HEK293 (cell line): ENCODE data around the gene NLGN1.

ENCODE experiments used
- CTCF ChIA-PET: fragments of 350-600 bp; formaldehyde crosslinking; extraction: SDS; loops from one replicate; lab custom pipeline; 2021; ENCODE audit warnings: antibody characterized with exemption; lab: Yijun Ruan, JAX
- POLR2A ChIA-PET: fragments of 300-600 bp; formaldehyde crosslinking; extraction: SDS; loops from one replicate; lab custom pipeline; 2020; ENCODE audit warnings: antibody characterized with exemption, inconsistent platforms; lab: Yijun Ruan, JAX
- H3K27ac ChIP-seq: fragments of 200-500 bp; sonication (Bioruptor generic); 2 replicates; pipeline ENCODE4 v1.5.1; 2014; ENCODE audit warnings: low read depth, low read length, control low read depth, inconsistent platforms; ENCODE audit errors: extremely low read depth
- H3K36me3 ChIP-seq, 2 experiments: fragments of 200-500 bp in 1 of 2; sonication (Bioruptor generic) in 1 of 2; 1 replicate in 1 of 2; 2 replicates in 1 of 2; pipeline ENCODE4 v1.5.1; 2014 to 2017; ENCODE audit warnings: inconsistent platforms in 2 of 2, low read length in 2 of 2; ENCODE audit not compliant: control insufficient read depth in 2 of 2, insufficient read depth in 1 of 2
- H3K4me1 ChIP-seq: fragments of 200-500 bp; sonication (Bioruptor generic); 2 replicates; pipeline ENCODE4 v1.5.1; 2014; ENCODE audit warnings: mild to moderate bottlenecking, low read length, inconsistent platforms; ENCODE audit not compliant: control insufficient read depth, insufficient read depth
- H3K4me3 ChIP-seq: 2 replicates; pipeline ENCODE4 v1.5.1; 2011; ENCODE audit warnings: low read depth, mild to moderate bottlenecking, control low read depth, low read length, moderate library complexity
- H3K9me3 ChIP-seq: fragments of 200-500 bp; sonication (Bioruptor generic); 2 replicates; pipeline ENCODE4 v1.5.1; 2014; ENCODE audit warnings: low read depth, low read length, inconsistent platforms; ENCODE audit not compliant: control insufficient read depth, insufficient read depth
- GFI1B ChIP-seq: fragments of 450-650 bp; formaldehyde crosslinking; IDR thresholded peaks from 2 replicates; pipeline ENCODE4 v1.5.1; 2016; ENCODE audit warnings: missing biosample characterization, missing genetic modification characterization
- KLF17 ChIP-seq: fragments of 450-650 bp; formaldehyde crosslinking; IDR thresholded peaks from 2 replicates; pipeline ENCODE4 v1.5.1; 2016; ENCODE audit warnings: missing biosample characterization, missing genetic modification characterization
- OVOL3 ChIP-seq: fragments of 450-650 bp; formaldehyde crosslinking; IDR thresholded peaks from 2 replicates; pipeline ENCODE4 v1.5.1; 2016; ENCODE audit warnings: missing biosample characterization, missing genetic modification characterization
- PRDM1 ChIP-seq: fragments of 450-650 bp; formaldehyde crosslinking; IDR thresholded peaks from 2 replicates; pipeline ENCODE4; 2016; ENCODE audit warnings: missing biosample characterization, missing genetic modification characterization
- SALL2 ChIP-seq: fragments of 450-650 bp; formaldehyde crosslinking; IDR thresholded peaks from 2 replicates; pipeline ENCODE4 v1.5.0; 2017; ENCODE audit warnings: missing biosample characterization, mild to moderate bottlenecking, missing genetic modification characterization, borderline replicate concordance
- SETDB1 ChIP-seq: IDR thresholded peaks from one replicate; pipeline ENCODE4 v1.6.1; 2017; ENCODE audit warnings: mild to moderate bottlenecking, low read length, moderate library complexity, mixed read lengths; ENCODE audit not compliant: insufficient read length
- SP2 ChIP-seq: fragments of 450-650 bp; formaldehyde crosslinking; IDR thresholded peaks from 2 replicates; pipeline ENCODE4 v1.5.1; 2016; ENCODE audit warnings: missing biosample characterization, missing genetic modification characterization
- YY2 ChIP-seq: fragments of 450-650 bp; formaldehyde crosslinking; IDR thresholded peaks from 2 replicates; pipeline ENCODE4 v1.5.1; 2016; ENCODE audit warnings: missing biosample characterization, missing genetic modification characterization
- ZBTB20 ChIP-seq: fragments of 450-650 bp; formaldehyde crosslinking; IDR thresholded peaks from 2 replicates; pipeline ENCODE4 v1.5.1; 2016; ENCODE audit warnings: missing biosample characterization, missing genetic modification characterization
- ZNF133 ChIP-seq: fragments of 450-650 bp; formaldehyde crosslinking; IDR thresholded peaks from 2 replicates; pipeline ENCODE4 v1.5.1; 2016; ENCODE audit warnings: missing biosample characterization, missing genetic modification characterization
- ZNF138 ChIP-seq: fragments of 450-650 bp; formaldehyde crosslinking; IDR thresholded peaks from 2 replicates; pipeline ENCODE4 v1.5.1; 2016; ENCODE audit warnings: missing biosample characterization, missing genetic modification characterization, borderline replicate concordance
- ZNF146 ChIP-seq: fragments of 450-650 bp; formaldehyde crosslinking; IDR thresholded peaks from 2 replicates; pipeline ENCODE4 v1.5.1; 2016; ENCODE audit warnings: missing biosample characterization, missing genetic modification characterization
- ZNF23 ChIP-seq: fragments of 450-650 bp; formaldehyde crosslinking; IDR thresholded peaks from 2 replicates; pipeline ENCODE4 v1.5.1; 2016; ENCODE audit warnings: missing biosample characterization, missing genetic modification characterization, borderline replicate concordance
- ZNF311 ChIP-seq: fragments of 450-650 bp; formaldehyde crosslinking; IDR thresholded peaks from 2 replicates; pipeline ENCODE4 v1.5.1; 2017; ENCODE audit warnings: missing biosample characterization, missing genetic modification characterization, borderline replicate concordance
- ZNF324 ChIP-seq: fragments of 450-650 bp; formaldehyde crosslinking; IDR thresholded peaks from 2 replicates; pipeline ENCODE4 v1.5.1; 2016; ENCODE audit warnings: missing biosample characterization, missing genetic modification characterization
- ZNF366 ChIP-seq: fragments of 450-650 bp; formaldehyde crosslinking; conservative IDR thresholded peaks from 2 replicates; pipeline ENCODE4 v1.5.1; 2016; ENCODE audit warnings: missing biosample characterization, missing genetic modification characterization
- ZNF391 ChIP-seq: fragments of 450-650 bp; formaldehyde crosslinking; IDR thresholded peaks from 2 replicates; pipeline ENCODE4 v1.5.1; 2016; ENCODE audit warnings: low read depth, missing biosample characterization, missing genetic modification characterization, borderline replicate concordance
- ZNF394 ChIP-seq: fragments of 450-650 bp; formaldehyde crosslinking; IDR thresholded peaks from 2 replicates; pipeline ENCODE4 v1.5.1; 2016; ENCODE audit warnings: missing biosample characterization, missing genetic modification characterization, mild to moderate bottlenecking, moderate library complexity, borderline replicate concordance
- ZNF580 ChIP-seq: fragments of 450-650 bp; formaldehyde crosslinking; IDR thresholded peaks from 2 replicates; pipeline ENCODE4 v1.5.1; 2016; ENCODE audit warnings: missing biosample characterization, missing genetic modification characterization
- ZNF707 ChIP-seq: fragments of 450-650 bp; formaldehyde crosslinking; IDR thresholded peaks from 2 replicates; pipeline ENCODE4 v1.5.1; 2016; ENCODE audit warnings: missing biosample characterization, missing genetic modification characterization
- ZNF785 ChIP-seq: fragments of 450-650 bp; formaldehyde crosslinking; IDR thresholded peaks from 2 replicates; pipeline ENCODE4 v1.5.1; 2016; ENCODE audit warnings: missing biosample characterization, missing genetic modification characterization
- ZNF792 ChIP-seq: fragments of 450-650 bp; formaldehyde crosslinking; IDR thresholded peaks from 2 replicates; pipeline ENCODE4 v1.5.1; 2016; ENCODE audit warnings: missing biosample characterization, missing genetic modification characterization
- ZSCAN16 ChIP-seq: fragments of 450-650 bp; formaldehyde crosslinking; IDR thresholded peaks from 2 replicates; pipeline ENCODE4 v1.5.1; 2016; ENCODE audit warnings: missing biosample characterization, missing genetic modification characterization
- TF ChIP-seq, protein P1 (sequence below): fragments of 450-650 bp; formaldehyde crosslinking; IDR thresholded peaks from 2 replicates; pipeline ENCODE4 v1.5.1; 2017; ENCODE audit warnings: missing biosample characterization, missing genetic modification characterization
- TF ChIP-seq, protein P2 (sequence below): fragments of 450-650 bp; formaldehyde crosslinking; IDR thresholded peaks from 2 replicates; pipeline ENCODE4 v1.5.1; 2016; ENCODE audit warnings: missing biosample characterization, missing genetic modification characterization, borderline replicate concordance
- TF ChIP-seq, protein P3 (sequence below): fragments of 450-650 bp; formaldehyde crosslinking; IDR thresholded peaks from 2 replicates; pipeline ENCODE4 v1.5.1; 2016; ENCODE audit warnings: missing biosample characterization, missing genetic modification characterization

Gene NLGN1

DNA sequence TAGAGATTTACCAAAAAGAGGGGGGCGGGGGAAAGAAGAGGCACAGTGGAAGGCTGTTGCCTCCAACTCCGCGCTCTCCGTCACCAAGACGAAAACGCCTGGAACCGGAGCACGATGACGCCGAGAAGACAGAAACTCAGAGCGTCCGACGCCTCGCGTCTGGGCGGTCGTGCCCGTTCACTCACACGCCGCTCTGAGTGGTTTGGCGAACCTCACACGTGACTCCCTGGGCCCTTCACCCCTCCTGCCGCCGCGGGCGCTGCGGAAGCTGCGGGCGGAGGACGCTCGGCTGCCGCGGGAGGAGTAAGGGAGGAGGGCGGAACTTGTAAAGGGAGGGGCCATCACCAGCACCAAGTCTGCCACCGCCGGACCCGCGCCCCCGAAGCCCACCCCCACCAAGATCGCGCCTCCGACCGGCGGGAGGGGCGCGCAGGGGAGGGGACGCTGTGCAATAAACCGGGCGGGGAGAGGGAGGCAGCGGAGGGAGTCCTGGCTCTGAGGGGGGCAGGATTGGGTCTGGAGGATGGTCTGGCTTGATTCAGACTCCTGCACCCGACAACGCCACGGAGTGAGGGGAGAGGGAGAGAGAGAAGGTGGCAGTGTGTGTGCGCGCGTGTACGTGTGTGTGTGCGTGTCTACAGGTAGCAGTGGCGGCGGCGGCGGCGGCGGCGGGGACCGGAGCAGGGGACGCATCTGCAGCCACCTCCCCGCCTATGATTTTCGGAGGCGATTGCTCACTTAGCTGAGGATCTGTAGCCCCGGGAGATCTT is 1.9 kb upstream of the NLGN1 start (continued):
- TF ChIP-seq ZNF785 (tag by site-specific recombination), result peak; percentile 52; the same call in 1 of the 2 replicates
- TF ChIP-seq KLF17, result peak; percentile 95
- peak; percentile 59 for TF ChIP-seq PRDM1
- peak; percentile 67; the same call in 1 of the 2 replicates for TF ChIP-seq ZNF792
- TF ChIP-seq ZNF707, result no peak; the same call in 1 of the 2 replicates
- TF ChIP-seq SP2 (tag by site-specific recombination), result peak; percentile 96
- TF ChIP-seq ZNF394 (tag by site-specific recombination), result 0 out of 2 replicates have a peak, but pooled peaks have one; percentile 20
- TF ChIP-seq SALL2 (tag by site-specific recombination), result no peak
- TF ChIP-seq ZBTB20, result peak; percentile 70; the same call in 1 of the 2 replicates
- TF ChIP-seq ZSCAN16, result peak; percentile 95

GRCh38 chr3:173396191-173397041 is 1.1 kb upstream of the NLGN1 start:
- Histone ChIP-seq H3K27ac (peak overlapping the region; percentile 70; the same call in 1 of the 2 replicates), H3K4me3 (peak overlapping the region; percentile 78), H3K4me1 (no peaks in the 10 kb centered on the region; the same call in 1 of the 2 replicates), H3K9me3 (no peaks in the 10 kb centered on the region), H3K36me3 (no peaks in the 10 kb centered on the region)
- ChIA-PET POLR2A (no interaction called here), CTCF (no interaction called here)
- TF ChIP-seq ZNF138 (tag by site-specific recombination), result no peak
- TF ChIP-seq ZNF580 (tag by site-specific recombination), result peak; percentile 9; the same call in 1 of the 2 replicates
- no peak for TF ChIP-seq ZNF311
- TF ChIP-seq, protein P1, sequence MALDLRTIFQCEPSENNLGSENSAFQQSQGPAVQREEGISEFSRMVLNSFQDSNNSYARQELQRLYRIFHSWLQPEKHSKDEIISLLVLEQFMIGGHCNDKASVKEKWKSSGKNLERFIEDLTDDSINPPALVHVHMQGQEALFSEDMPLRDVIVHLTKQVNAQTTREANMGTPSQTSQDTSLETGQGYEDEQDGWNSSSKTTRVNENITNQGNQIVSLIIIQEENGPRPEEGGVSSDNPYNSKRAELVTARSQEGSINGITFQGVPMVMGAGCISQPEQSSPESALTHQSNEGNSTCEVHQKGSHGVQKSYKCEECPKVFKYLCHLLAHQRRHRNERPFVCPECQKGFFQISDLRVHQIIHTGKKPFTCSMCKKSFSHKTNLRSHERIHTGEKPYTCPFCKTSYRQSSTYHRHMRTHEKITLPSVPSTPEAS (tag by site-specific recombination), result no peak
- TF ChIP-seq ZNF133, result no peak
- TF ChIP-seq ZNF23, result no peak
- no peak for TF ChIP-seq OVOL3 (tag by site-specific recombination)
- TF ChIP-seq ZNF391 (tag by site-specific recombination), result no peak
- TF ChIP-seq, protein P2, sequence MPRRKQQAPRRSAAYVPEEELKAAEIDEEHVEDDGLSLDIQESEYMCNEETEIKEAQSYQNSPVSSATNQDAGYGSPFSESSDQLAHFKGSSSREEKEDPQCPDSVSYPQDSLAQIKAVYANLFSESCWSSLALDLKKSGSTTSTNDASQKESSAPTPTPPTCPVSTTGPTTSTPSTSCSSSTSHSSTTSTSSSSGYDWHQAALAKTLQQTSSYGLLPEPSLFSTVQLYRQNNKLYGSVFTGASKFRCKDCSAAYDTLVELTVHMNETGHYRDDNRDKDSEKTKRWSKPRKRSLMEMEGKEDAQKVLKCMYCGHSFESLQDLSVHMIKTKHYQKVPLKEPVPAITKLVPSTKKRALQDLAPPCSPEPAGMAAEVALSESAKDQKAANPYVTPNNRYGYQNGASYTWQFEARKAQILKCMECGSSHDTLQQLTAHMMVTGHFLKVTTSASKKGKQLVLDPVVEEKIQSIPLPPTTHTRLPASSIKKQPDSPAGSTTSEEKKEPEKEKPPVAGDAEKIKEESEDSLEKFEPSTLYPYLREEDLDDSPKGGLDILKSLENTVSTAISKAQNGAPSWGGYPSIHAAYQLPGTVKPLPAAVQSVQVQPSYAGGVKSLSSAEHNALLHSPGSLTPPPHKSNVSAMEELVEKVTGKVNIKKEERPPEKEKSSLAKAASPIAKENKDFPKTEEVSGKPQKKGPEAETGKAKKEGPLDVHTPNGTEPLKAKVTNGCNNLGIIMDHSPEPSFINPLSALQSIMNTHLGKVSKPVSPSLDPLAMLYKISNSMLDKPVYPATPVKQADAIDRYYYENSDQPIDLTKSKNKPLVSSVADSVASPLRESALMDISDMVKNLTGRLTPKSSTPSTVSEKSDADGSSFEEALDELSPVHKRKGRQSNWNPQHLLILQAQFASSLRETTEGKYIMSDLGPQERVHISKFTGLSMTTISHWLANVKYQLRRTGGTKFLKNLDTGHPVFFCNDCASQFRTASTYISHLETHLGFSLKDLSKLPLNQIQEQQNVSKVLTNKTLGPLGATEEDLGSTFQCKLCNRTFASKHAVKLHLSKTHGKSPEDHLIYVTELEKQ, result no peak
- 0 out of 2 replicates have a peak, but pooled peaks have one; percentile 2 for TF ChIP-seq ZNF324 (tag by site-specific recombination)
- no peak for TF ChIP-seq ZNF366 (tag by site-specific recombination)
- TF ChIP-seq, protein P3, sequence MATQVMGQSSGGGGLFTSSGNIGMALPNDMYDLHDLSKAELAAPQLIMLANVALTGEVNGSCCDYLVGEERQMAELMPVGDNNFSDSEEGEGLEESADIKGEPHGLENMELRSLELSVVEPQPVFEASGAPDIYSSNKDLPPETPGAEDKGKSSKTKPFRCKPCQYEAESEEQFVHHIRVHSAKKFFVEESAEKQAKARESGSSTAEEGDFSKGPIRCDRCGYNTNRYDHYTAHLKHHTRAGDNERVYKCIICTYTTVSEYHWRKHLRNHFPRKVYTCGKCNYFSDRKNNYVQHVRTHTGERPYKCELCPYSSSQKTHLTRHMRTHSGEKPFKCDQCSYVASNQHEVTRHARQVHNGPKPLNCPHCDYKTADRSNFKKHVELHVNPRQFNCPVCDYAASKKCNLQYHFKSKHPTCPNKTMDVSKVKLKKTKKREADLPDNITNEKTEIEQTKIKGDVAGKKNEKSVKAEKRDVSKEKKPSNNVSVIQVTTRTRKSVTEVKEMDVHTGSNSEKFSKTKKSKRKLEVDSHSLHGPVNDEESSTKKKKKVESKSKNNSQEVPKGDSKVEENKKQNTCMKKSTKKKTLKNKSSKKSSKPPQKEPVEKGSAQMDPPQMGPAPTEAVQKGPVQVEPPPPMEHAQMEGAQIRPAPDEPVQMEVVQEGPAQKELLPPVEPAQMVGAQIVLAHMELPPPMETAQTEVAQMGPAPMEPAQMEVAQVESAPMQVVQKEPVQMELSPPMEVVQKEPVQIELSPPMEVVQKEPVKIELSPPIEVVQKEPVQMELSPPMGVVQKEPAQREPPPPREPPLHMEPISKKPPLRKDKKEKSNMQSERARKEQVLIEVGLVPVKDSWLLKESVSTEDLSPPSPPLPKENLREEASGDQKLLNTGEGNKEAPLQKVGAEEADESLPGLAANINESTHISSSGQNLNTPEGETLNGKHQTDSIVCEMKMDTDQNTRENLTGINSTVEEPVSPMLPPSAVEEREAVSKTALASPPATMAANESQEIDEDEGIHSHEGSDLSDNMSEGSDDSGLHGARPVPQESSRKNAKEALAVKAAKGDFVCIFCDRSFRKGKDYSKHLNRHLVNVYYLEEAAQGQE (tag by site-specific recombination), result no peak; the same call in 1 of the 2 replicates
- no peak for TF ChIP-seq GFI1B
- no peak for TF ChIP-seq YY2 (tag by site-specific recombination)
- TF ChIP-seq ZSCAN16, result no peak
- no peak for TF ChIP-seq SETDB1
- no peak for TF ChIP-seq ZNF146
